Activated naive CD4-positive, alpha-beta T cell treated with Interleukin-2 at 50 U/mL for 16 hours (primary cell): ENCODE results near the gene IGLL1.
A peak's percentile ranks its signal among the peaks of the same experiment; 100 is the strongest.
"Not testable (repeated sequence)": the region's sequence is repeated elsewhere in the genome, so short reads cannot be mapped to it uniquely, and the experiment has no call there.

Experiments
- DNase-seq: peaks from one replicate; pipeline ENCODE4 v3.0.0-alpha.2; 2020

The IGLL1 gene

DNA sequence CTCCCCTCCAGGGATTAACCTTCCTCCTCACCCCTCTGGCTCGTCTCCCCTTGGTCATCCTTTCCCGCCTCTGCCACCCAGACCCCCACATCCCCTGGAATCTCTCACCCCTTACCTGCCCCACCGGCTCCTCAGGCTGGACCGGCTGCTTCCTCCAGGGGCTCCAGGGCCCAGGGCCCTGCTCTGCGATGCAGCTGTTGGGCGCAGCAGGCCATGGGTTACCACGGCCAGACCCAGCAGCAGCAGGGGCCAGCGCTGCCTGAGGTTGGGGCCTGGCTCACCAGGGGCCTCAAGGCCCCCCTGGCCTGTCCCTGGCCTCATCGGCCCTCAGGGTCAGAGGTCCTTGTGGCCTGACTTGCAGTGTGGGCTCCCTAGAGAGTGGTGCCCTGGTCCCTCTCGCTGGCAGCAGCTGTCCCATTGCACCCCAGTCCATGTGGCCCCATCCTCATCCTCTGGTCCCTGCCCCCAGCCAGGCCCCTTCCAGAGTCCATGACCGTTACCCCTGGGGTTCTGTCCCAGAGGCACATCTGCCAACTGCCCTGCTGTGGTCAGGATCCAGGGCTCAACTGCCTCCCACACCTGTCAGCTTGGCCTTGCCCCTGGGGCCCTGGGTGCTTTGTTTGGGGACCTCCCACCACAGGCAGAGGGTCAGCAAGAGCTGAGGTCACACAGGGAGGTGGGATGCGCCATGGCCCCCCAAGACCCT, at the start of gene IGLL1:
TSS of gene IGLL1 (minus strand) at position 421 of the 706 bp plus-strand sequence. CDS start at position 321, 100 bp downstream.
- DNase-seq = no peak

- DNase-seq = not testable (repeated sequence)
Measured at GRCh38 chr22:23628056-23628743, 48.1 kb upstream of the IGLL1 start.

- DNase-seq = peak; percentile 62
Measured at GRCh38 chr22:23627401-23628055, 47.4 kb upstream of the IGLL1 start.

- DNase-seq = no peak
Measured at GRCh38 chr22:23626286-23626975, 46.3 kb upstream of the IGLL1 start.

DNA sequence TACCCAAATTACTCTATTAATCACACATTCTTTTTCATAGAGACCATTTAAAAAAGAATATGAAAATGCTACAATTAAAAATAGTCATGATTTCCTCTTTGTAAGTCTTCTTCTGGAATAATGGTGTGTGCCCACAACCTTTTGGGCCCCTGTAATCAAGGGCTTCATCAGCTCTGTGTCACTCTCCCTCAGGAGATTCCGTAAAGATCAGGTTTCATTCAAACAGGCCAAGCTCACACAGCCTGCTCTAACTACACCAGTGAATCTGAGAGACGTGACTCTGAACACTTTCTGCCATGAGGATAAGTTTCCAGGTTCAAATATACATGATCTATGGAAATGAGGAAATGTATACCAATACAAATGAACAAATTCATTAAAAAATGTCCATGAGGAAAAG, 42.5 kb upstream of the IGLL1 start:
- DNase-seq = no peak

- DNase-seq = not testable (repeated sequence)
Measured at GRCh38 chr22:23621916-23622315, 41.8 kb upstream of the IGLL1 start.

DNA sequence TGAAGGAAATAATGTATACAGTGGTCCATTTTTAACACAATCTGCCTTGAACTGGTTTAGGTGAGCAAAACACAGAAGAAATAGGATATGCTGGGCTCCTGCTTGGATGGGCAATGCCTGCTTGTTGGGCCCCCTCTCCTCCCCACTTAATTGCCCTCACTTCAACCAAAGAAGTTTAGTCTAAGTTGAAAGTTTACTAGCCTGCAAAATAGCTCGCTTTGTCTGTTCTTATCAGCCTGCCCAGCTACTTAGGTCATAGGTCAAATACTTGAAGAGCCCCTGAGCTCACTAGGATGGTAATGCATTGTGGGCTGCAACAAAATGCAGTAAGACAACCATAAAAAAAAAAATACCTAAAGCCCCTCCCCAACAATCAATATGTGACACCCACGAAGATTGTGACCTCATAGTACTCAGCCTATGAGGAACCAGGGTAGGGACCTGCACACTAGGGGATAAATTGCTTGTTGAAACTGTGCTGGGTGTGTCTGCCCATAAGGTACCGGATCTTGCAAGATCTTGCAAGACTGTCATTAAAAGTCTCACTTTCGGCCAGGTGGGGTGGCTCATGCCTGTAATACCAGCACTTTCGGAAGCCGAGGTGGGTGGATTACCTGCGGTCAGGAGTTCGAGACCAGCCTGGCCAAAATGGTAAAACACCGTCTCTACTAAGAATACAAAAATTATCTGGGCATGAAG, 41.1 kb upstream of the IGLL1 start:
- no peak for DNase-seq

GRCh38 chr22:23613193-23613972, 33.3 kb upstream of the IGLL1 start:
- DNase-seq = no peak

- no peak for DNase-seq
Measured at GRCh38 chr22:23609983-23610781, 30.1 kb upstream of the IGLL1 start.

DNA sequence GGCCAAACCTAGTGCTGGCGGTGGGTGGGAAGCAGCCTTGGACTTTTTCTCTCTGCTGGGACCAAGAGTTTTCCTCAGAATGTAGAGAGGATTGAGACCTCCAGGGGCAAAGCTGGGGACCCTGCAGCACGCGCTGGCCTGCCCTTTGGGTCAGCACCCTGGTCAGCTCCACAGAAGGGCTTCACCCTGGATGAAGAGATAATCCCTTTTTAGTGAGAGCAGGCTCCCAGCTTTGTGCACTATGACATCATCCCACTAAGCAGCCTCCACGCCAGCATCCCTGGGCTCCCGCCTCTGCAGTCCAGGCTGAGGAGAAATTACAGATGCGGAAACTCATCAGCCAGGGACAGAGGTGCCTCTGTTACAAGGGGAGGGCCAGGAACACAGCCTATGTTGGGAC, 28.5 kb upstream of the IGLL1 start:
- DNase-seq = no peak

DNA sequence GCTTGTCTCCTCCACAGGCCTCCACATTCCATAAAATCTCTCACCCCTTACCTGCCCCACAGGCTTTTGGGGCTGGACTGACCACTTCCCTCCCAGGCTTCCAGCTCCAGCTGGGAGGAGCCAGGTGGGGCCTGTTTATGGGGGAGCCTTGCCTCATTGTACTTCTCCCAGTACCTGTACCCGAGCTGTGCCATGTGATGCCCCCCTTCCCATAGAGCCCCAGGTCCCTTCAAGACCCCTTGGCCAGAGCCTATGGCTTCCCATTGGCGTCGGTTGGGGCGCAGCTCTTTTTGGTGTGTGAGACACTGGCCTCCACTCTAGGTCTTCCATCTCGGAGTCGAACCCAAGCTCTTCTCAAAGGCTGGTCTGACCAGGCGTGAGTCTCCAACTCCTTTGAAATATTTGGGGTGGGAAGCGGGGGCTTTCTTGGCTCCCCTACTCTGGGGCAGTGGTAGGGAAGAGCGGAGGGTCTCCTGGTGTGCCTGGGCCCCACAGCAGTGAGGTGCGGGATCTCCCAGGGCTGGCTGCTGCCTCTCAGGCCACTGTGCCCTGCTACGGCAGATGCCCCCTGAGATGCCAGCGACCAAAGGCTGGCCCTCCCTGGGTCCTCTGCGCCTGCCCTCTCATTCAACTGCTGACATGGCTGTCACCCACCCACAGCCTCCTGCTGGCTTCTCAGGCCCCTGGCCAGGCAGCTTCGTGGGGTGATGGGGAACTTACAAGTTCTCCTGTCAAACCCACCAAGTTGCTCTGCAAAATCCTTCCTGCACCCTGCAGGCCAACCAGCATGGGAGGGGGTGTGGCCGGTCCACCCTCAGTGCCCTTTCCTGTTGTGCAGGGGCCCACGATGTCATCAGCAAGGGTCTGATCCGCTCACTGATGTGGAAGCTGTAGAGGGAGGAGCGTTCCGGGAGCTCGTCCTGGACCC, 26.4 kb upstream of the IGLL1 start:
- no peak for DNase-seq

DNA sequence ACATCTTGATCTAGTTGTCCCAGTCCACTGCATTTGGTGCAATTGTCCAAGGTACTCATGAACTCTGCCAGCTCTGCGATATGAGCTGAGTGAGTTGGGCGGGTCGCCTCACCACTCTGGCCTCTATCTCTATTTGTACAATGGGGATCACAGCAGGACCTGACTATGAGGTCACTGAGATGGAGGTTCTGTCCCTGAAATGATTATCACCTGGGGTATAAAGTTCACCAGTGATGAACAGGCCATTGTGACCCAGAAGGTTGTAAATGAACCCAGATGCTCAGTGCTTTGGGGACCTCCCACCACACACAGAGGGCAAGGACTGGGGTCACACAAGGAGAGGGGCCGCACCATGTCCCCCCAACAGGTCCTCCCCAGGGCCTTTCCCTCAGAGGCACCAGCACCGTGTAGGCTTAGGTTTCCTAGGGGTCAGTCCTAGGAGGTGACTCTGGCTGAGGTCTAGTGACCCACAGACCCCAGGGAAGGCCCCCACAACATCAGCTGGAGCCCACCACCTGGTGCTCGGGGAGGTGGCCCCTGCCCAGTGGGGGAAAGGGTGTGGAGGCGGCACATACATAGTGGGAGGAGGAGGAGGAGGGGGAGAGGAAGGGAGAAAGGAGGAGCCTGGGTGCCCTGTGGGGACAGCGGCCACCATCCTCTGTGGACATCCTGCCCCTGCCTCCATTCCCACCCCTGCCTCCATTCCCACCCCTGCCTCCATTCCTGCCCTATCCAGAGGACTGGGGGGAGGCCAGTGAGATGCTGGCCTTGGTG, 25.0 kb upstream of the IGLL1 start:
- DNase-seq = no peak

DNA sequence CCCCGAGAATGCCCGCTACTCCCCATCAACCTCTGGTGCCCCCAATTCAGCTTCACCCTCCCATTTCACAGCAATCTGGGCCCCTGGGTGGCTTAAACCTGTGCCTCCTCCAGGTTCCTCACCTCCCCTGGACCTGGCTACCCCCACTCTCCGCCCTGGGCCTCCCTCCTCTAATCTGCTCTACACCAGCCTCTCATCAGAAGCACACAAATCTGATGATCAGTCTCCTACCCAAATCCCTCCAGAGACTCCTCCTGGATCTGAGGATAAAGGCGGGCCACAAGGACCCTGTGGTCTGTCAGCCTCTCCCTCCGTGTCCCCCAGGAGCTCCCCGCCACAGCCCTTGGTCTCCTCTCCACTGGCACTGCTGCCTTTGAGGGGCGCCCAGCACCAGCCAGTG, 23.2 kb upstream of the IGLL1 start:
- no peak for DNase-seq

DNA sequence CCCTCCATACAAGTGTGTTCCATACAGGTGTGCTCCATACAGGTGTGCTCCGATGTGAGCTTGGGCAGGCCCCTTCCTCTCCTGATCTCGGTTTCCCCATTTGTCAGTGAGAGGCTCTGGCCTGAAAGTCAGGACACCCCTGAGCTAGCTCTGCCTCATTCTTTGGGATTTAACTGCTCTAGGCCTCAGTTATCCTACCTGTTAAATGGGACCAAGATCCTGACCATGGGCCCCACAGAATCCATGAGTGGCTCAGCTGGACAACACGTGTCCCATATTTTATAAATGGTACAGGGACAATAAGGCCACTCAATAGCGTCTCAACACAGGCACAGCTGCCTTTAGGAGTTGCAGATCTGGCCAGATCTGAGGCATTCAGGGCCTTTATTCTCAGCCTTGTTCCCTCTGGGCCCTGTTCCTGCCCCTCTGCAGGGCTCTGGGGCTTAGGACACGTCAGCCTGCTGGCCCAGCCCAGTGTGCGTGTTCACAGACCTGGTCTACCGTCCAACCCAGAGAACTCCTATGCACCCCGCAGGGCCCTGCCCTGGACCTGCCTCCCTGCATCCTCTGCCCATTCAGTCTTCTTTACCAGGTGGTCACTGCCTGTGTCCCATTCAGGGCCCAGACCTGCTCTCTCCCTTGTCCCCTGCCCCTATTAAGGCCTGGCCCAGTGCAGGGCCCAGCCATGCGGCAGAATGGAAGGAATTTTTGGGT, 18.9 kb upstream of the IGLL1 start:
- DNase-seq = no peak

DNA sequence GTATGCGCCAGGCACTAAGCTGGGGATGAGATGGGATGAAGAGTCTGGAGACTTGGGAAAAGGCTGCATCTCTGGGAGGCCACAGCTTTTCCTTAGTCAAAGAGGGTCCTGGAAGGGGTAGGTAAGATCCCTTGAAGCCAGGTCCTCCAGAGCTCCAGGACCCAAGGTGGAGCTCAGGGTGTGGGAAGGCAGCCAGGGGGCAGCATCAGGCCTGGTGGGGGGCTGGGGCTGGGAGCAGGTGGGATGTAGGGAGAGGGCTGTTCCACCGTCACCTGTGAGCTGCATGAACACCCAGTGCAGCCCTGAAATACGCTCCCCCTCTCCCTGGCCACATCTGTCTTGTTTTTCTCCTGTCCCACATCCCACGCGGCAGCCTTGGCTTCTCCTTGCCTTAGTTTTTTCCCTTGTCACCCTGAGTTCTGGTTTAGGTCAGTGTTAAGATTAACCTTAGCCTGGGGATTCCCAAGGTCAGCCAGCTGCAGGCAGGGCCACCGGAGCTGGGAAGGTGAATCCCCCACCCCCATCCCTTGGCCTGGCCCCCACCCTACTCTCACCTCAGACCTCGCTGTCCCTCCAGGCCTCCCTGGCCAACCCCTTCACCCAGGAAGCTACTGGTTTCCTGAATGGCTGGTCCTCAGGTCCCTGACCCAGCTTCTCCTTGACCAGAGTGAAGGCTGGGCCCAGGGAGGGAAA, 17.6 kb upstream of the IGLL1 start:
- not testable (repeated sequence) for DNase-seq

DNA sequence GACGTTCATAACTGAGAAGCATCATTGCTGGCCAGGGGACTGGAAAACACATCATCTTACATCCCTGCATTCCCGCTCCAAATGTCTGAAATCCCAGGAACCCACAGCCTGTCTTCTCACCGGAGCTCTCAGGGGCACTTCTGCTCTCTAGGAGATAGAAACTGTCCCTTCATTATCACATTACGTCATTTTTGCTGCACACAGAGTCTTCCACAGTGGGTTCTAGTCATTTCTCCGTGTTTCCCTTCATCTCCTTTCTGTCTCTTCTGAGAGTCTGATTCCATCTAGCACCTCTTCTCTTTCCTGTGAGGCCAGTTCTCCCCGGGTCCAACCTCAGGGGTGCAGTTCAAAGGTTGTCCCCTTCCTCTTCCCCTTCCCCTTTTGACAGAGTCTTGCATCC, 15.8 kb upstream of the IGLL1 start:
- DNase-seq = not testable (repeated sequence)

DNA sequence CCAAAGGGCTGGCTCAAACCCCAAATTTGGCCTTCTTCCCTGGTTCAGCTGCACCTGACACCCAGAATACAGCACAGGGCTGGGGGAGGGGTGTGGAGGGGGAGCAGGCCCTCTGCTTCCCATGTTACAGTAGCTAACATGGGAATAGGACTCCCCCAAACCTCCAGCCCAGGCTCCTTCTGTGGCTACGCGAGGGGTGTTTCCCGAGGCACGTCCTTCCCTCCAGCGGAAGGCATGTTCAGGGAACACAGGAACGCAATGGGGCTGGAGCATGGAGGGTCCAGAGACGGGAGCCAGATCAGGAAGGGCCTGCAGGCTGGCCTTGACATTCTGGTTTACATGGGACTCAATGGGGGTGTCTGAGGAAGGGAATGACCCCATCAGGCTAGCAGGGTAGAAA, 11.8 kb upstream of the IGLL1 start:
- no peak for DNase-seq
